ENCODE data around the gene ASB15.

ASB15 gene

DNA sequence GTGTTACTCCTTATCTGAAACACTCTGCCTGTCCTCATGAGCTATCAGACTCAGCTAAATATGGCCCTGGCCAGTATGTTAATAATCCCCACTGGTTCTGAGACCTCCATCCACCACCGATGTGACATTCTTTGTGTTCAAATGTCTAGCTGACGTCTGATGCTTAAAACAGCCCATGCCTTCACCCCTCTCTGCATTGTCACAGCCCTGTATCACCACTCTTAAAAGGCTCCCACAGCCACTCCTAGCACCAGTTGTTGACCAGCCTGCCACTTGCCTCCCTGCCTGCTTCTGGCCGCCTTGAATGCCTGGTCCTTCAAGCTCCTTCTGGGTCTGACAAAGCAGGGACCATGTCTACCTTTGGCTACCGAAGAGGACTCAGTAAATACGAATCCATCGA, 54.0 kb downstream of the ASB15 start, which contains the start of gene LMOD2:
TSS of gene LMOD2 (plus strand) at position 253 of the 400 bp plus-strand sequence. CDS start at position 351, 98 bp downstream.
- H3K27ac ChIP-seq, result no peak within 1 kb of the TSS
- no peaks in the 10 kb centered on the region for H3K9me3 ChIP-seq (replicated peaks in 1 of 11)
- no peak within 1 kb of the TSS for H3K4me3 ChIP-seq
- no peaks in the 10 kb centered on the region for H3K27me3 ChIP-seq
- H3K9ac ChIP-seq, result no peak within 1 kb of the TSS
- no peaks in the 10 kb centered on the region for H3K4me1 ChIP-seq
- H3K4me2 ChIP-seq, result no peak within 1 kb of the TSS
- no peaks in the 10 kb centered on the region for H4K20me1 ChIP-seq
- no peaks in the 10 kb centered on the region for H3K36me3 ChIP-seq
- TF ChIP-seq Cebpa-rat (IDR thresholded peaks at IDR 0.05), result no peak

- Histone ChIP-seq H3K4me3 (no peak overlapping the region), H3K27me3 (no peaks in the 10 kb centered on the region), H3K36me3 (no peaks in the 10 kb centered on the region), H3K4me1 (peaks cover 0 to 4% (median 0%) of the 10 kb centered on the region in 10 experiments; a peak in 3 of 20 replicates), H3K4me2 (no peak overlapping the region), H3K27ac (no peak overlapping the region), H4K20me1 (no peaks in the 10 kb centered on the region), H3K9me3 (replicated peaks in 1 of 11) (no peaks in the 10 kb centered on the region), H3K9ac (no peak overlapping the region)
- no peak for TF ChIP-seq Cebpa-rat (IDR thresholded peaks at IDR 0.05)
Measured at GRCh38 chr7:123656544-123657303, 55.1 kb downstream of the ASB15 start.

GRCh38 chr7:123657304-123657685, 55.7 kb downstream of the ASB15 start:
- no peak for TF ChIP-seq Cebpa-rat (IDR thresholded peaks at IDR 0.05)
- no peak overlapping the region for H3K27ac ChIP-seq
- H3K4me2 ChIP-seq, result no peak overlapping the region
- H3K9me3 ChIP-seq (replicated peaks in 1 of 11), result no peaks in the 10 kb centered on the region
- H3K9ac ChIP-seq, result no peak overlapping the region
- peaks cover 0 to 7% (median 0%) of the 10 kb centered on the region in 10 experiments; a peak in 3 of 20 replicates for H3K4me1 ChIP-seq
- H3K27me3 ChIP-seq, result no peaks in the 10 kb centered on the region
- H3K36me3 ChIP-seq, result no peaks in the 10 kb centered on the region
- no peak overlapping the region for H3K4me3 ChIP-seq
- no peaks in the 10 kb centered on the region for H4K20me1 ChIP-seq

- H3K4me3 ChIP-seq, result no peak overlapping the region
- no peaks in the 10 kb centered on the region for H3K9me3 ChIP-seq (replicated peaks in 1 of 11)
- no peak overlapping the region for H3K9ac ChIP-seq
- no peak for TF ChIP-seq Cebpa-rat (IDR thresholded peaks at IDR 0.05)
- no peak overlapping the region for H3K4me2 ChIP-seq
- peaks cover 0 to 7% (median 0%) of the 10 kb centered on the region in 10 experiments; a peak in 3 of 20 replicates for H3K4me1 ChIP-seq
- H3K27me3 ChIP-seq, result no peaks in the 10 kb centered on the region
- H4K20me1 ChIP-seq, result no peaks in the 10 kb centered on the region
- H3K27ac ChIP-seq, result no peak overlapping the region
- no peaks in the 10 kb centered on the region for H3K36me3 ChIP-seq
Measured at GRCh38 chr7:123658023-123658422, 56.4 kb downstream of the ASB15 start.

GRCh38 chr7:123660514-123661354, 59.1 kb downstream of the ASB15 start:
- H3K9ac ChIP-seq, result no peak overlapping the region
- H3K4me2 ChIP-seq, result no peak overlapping the region
- H3K4me3 ChIP-seq, result no peak overlapping the region
- no peaks in the 10 kb centered on the region for H3K36me3 ChIP-seq
- no peak for TF ChIP-seq Cebpa-rat (IDR thresholded peaks at IDR 0.05)
- H4K20me1 ChIP-seq, result no peaks in the 10 kb centered on the region
- H3K4me1 ChIP-seq, result peaks cover 0 to 7% (median 0%) of the 10 kb centered on the region in 10 experiments; a peak in 3 of 20 replicates
- H3K27ac ChIP-seq, result no peak overlapping the region
- no peaks in the 10 kb centered on the region for H3K27me3 ChIP-seq
- H3K9me3 ChIP-seq (replicated peaks in 1 of 11), result no peaks in the 10 kb centered on the region

DNA sequence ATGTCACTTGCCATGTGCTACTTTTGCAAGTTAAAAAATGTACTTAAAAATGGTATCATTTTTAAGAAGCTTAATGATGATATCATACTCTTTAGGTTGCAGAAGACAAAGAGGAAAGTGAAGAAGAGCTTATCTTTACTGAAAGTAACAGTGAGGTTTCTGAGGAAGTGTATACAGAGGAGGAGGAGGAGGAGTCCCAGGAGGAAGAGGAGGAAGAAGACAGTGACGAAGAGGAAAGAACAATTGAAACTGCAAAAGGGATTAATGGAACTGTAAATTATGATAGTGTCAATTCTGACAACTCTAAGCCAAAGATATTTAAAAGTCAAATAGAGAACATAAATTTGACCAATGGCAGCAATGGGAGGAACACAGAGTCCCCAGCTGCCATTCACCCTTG, 60.1 kb downstream of the ASB15 start:
- H4K20me1 ChIP-seq, result no peaks in the 10 kb centered on the region
- H3K4me2 ChIP-seq, result peak overlapping the region in 4 of 11 experiments; percentile 11 to 38 (median 23); a peak in 4 of 22 replicates
- H3K4me3 ChIP-seq, result no peak overlapping the region
- no peak overlapping the region for H3K27ac ChIP-seq
- H3K27me3 ChIP-seq, result no peaks in the 10 kb centered on the region
- no peak overlapping the region for H3K9ac ChIP-seq
- no peak for TF ChIP-seq Cebpa-rat (IDR thresholded peaks at IDR 0.05)
- H3K4me1 ChIP-seq, result peaks cover 0 to 7% (median 0%) of the 10 kb centered on the region in 10 experiments; a peak in 3 of 20 replicates
- H3K9me3 ChIP-seq (replicated peaks in 1 of 11), result no peaks in the 10 kb centered on the region
- no peaks in the 10 kb centered on the region for H3K36me3 ChIP-seq

- H3K4me2 ChIP-seq, result peak overlapping the region in 2 of 11 experiments; percentile 16 to 38; a peak in 2 of 22 replicates
- H3K36me3 ChIP-seq, result no peaks in the 10 kb centered on the region
- no peak for TF ChIP-seq Cebpa-rat (IDR thresholded peaks at IDR 0.05)
- H3K9me3 ChIP-seq (replicated peaks in 1 of 11), result no peaks in the 10 kb centered on the region
- H3K27me3 ChIP-seq, result no peaks in the 10 kb centered on the region
- H3K9ac ChIP-seq, result no peak overlapping the region
- H3K4me1 ChIP-seq, result peaks cover 0 to 7% (median 0%) of the 10 kb centered on the region in 10 experiments; a peak in 3 of 20 replicates
- no peak overlapping the region for H3K4me3 ChIP-seq
- H3K27ac ChIP-seq, result no peak overlapping the region
- H4K20me1 ChIP-seq, result no peaks in the 10 kb centered on the region
Measured at GRCh38 chr7:123662293-123662692, 60.7 kb downstream of the ASB15 start.

DNA sequence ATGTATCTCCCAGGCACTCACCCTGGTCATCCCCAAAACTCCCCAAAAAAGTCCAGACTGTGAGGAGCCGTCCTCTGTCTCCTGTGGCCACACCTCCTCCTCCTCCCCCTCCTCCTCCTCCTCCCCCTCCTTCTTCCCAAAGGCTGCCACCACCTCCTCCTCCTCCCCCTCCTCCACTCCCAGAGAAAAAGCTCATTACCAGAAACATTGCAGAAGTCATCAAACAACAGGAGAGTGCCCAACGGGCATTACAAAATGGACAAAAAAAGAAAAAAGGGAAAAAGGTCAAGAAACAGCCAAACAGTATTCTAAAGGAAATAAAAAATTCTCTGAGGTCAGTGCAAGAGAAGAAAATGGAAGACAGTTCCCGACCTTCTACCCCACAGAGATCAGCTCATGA, 61.1 kb downstream of the ASB15 start:
- no peaks in the 10 kb centered on the region for H3K27me3 ChIP-seq
- no peaks in the 10 kb centered on the region for H3K9me3 ChIP-seq (replicated peaks in 1 of 11)
- peaks cover 0 to 7% (median 0%) of the 10 kb centered on the region in 10 experiments; a peak in 3 of 20 replicates for H3K4me1 ChIP-seq
- no peak overlapping the region for H3K9ac ChIP-seq
- H4K20me1 ChIP-seq, result no peaks in the 10 kb centered on the region
- H3K4me2 ChIP-seq, result no peak overlapping the region
- H3K27ac ChIP-seq, result no peak overlapping the region
- H3K4me3 ChIP-seq, result no peak overlapping the region
- H3K36me3 ChIP-seq, result no peaks in the 10 kb centered on the region
- TF ChIP-seq Cebpa-rat (IDR thresholded peaks at IDR 0.05), result no peak

GRCh38 chr7:123663200-123663599, 61.6 kb downstream of the ASB15 start:
- Histone ChIP-seq H3K36me3 (no peaks in the 10 kb centered on the region), H3K4me3 (no peak overlapping the region), H3K9me3 (replicated peaks in 1 of 11) (no peaks in the 10 kb centered on the region), H3K27me3 (no peaks in the 10 kb centered on the region), H4K20me1 (no peaks in the 10 kb centered on the region), H3K4me1 (peaks cover 0 to 7% (median 0%) of the 10 kb centered on the region in 10 experiments; a peak in 3 of 20 replicates), H3K9ac (no peak overlapping the region), H3K27ac (no peak overlapping the region), H3K4me2 (no peak overlapping the region)
- TF ChIP-seq Cebpa-rat (IDR thresholded peaks at IDR 0.05), result no peak
